ENCODE results near the gene MUTYH. TPM values are rescaled to one million over a fixed set of nuclear protein-coding genes. Genes with fewer than 3 reads are reported as not detected.

The MUTYH gene
- total and polyA plus RNA-seq, 2 of the 8 experiments (the other 6 are each of a cell fraction or from before 2014, with no cell fraction given), result 51.9 to 65.7 TPM

- Histone ChIP-seq H3K18ac (ENCODE audit: extremely low read depth, low read length) (peak overlapping the region; percentile 98), H3K9ac (replicated peaks in 1 of 4; ENCODE audit: extremely low read depth in 1 of 4, low read depth in 3 of 4, low read length in 3 of 4) (peak overlapping the region; percentile 75 to 93 (median 86); a peak in 6 of 7 replicates)
Measured at GRCh38 chr1:45304311-45305081, 35.7 kb downstream of the MUTYH start.

More at GRCh38 chr1:45304311-45305081, 35.7 kb downstream of the MUTYH start:
- Histone ChIP-seq H4K91ac (replicated peaks; ENCODE audit: insufficient read length, low read length) (peak overlapping the region; percentile 94), H2BK20ac (ENCODE audit: low read length) (0 out of 2 replicates have a peak overlapping the region, but pooled peaks have one; percentile 6), H2BK12ac (ENCODE audit: low read depth, low read length) (peak overlapping the region; percentile 53), H3K4me3 (ENCODE audit: extremely low read depth in 1 of 4, insufficient read depth in 2 of 4, low read depth in 3 of 4, low read length in 4 of 4) (peak overlapping the region; percentile 63 to 76 (median 74)), H3K27me3 (replicated peaks in 1 of 4; ENCODE audit: control insufficient read depth in 3 of 4, extremely low read depth in 1 of 4, insufficient read depth in 3 of 4, low read length in 3 of 4) (no peaks in the 10 kb centered on the region), H3K4me2 (ENCODE audit: insufficient read depth in 1 of 2, low read depth in 2 of 2, low read length in 2 of 2) (peak overlapping the region; percentile 64 to 88), H3K9me3 (ENCODE audit: insufficient read depth in 2 of 2, low read depth in 1 of 2, low read length in 1 of 2) (no peaks in the 10 kb centered on the region), H4K5ac (ENCODE audit: insufficient read length, low read depth, low read length) (peak overlapping the region; percentile 95), H3K23ac (ENCODE audit: insufficient read length) (no peak overlapping the region), H3K79me1 (ENCODE audit: low read depth, low read length) (no peaks in the 10 kb centered on the region), H3K4me1 (replicated peaks in 1 of 4; ENCODE audit: control insufficient read depth in 3 of 4, insufficient read depth in 4 of 4, low read length in 3 of 4) (peaks cover 13 to 24% (median 15%) of the 10 kb centered on the region in 4 experiments), H3K27ac (ENCODE audit: low read depth, low read length) (peak overlapping the region; percentile 93), H4K8ac (ENCODE audit: extremely low read depth, insufficient read depth, low read length) (peak overlapping the region; percentile 96; the same call in 1 of the 2 replicates), H2AFZ (ENCODE audit: low read length) (no peak overlapping the region), H3K4ac (replicated peaks; ENCODE audit: insufficient read length, low read depth, low read length) (peak overlapping the region; percentile 42), H3K14ac (ENCODE audit: insufficient read length) (no peak overlapping the region), H3K36me3 (ENCODE audit: control insufficient read depth in 2 of 4, insufficient read depth in 4 of 4, low read length in 3 of 4) (no peaks in the 10 kb centered on the region), H2BK5ac (ENCODE audit: low read depth, low read length) (peak overlapping the region; percentile 97), H2BK120ac (replicated peaks; ENCODE audit: low read depth, low read length) (peak overlapping the region; percentile 4), H2BK15ac (ENCODE audit: low read length) (peak overlapping the region; percentile 61; the same call in 1 of the 2 replicates), H3K56ac (replicated peaks; ENCODE audit: insufficient read length, low read depth, low read length) (peak overlapping the region; percentile 20), H2AK5ac (ENCODE audit: low read depth, low read length) (no peak overlapping the region; the same call in 1 of the 2 replicates), H3K79me2 (ENCODE audit: control insufficient read depth in 1 of 2, insufficient read depth in 2 of 2, low read length in 2 of 2) (no peaks in the 10 kb centered on the region; a peak in 1 of 4 replicates), H3K23me2 (ENCODE audit: low read depth, low read length) (peaks cover 2% of the 10 kb centered on the region), H4K20me1 (replicated peaks in 1 of 2; ENCODE audit: control insufficient read depth in 1 of 2, insufficient read depth in 2 of 2, low read length in 2 of 2) (no peaks in the 10 kb centered on the region)
- 61% methylated on average over 15 of the region's 15 CpGs; no CpG with 5 or more reads in 1 of the 2 experiments for WGBS, 2 experiments (ENCODE audit: extremely low coverage in 1 of 2, insufficient coverage in 1 of 2, insufficient read length in 1 of 2, insufficient replicate concordance in 2 of 2, low coverage in 1 of 2, low lambda C conversion rate in 2 of 2, missing lambda C conversion rate in 1 of 2)
- POLR2A ChIA-PET (ENCODE audit: partially characterized antibody), result interaction anchor here (0.9 to 9.9 kb wide), 10 partner anchors 10 to 529 kb away, joined by 3 to 194 read pairs (median 8); partner anchors contain the start of genes HECTD3, HPDL, MUTYH and PRDX1
- CTCF ChIA-PET (ENCODE audit: partially characterized antibody), result interaction anchor here (1.0 to 19.1 kb wide), 12 partner anchors 9 to 290 kb away, joined by 3 to 424 read pairs (median 3); partner anchors contain the start of genes HECTD3, HPDL, TESK2 and UROD
- FAIRE-seq, result no peak
- TF ChIP-seq POLR2A (IDR thresholded peaks at IDR 0.05; ENCODE audit: control extremely low read depth in 1 of 2, low read depth in 2 of 2, low read length in 2 of 2) (0 out of 3 replicates have a peak, but pooled peaks of 1 of the 2 experiments have one; percentile 15), TCF12 (IDR thresholded peaks at IDR 0.05; ENCODE audit: low read depth, low read length) (no peak), BACH1 (IDR thresholded peaks at IDR 0.05; ENCODE audit: low read length) (no peak)
- DNase-seq (ENCODE audit: low read depth in 1 of 2, low spot score in 2 of 2), result peak in 1 of 2 experiments; percentile 46
